NCI-H748 treated with DMSO at 0.1 percent for 48 hours (cell line): Measurements from ENCODE around the gene LZTR1.
A peak's percentile ranks its signal among the peaks of the same experiment; 100 is the strongest.
"Not testable (repeated sequence)": the region's sequence is repeated elsewhere in the genome, so short reads cannot be mapped to it uniquely, and the experiment has no call there.

ENCODE experiments used
- DNase-seq: peaks from one replicate; lab custom pipeline; 2025; lab: John Stamatoyannopoulos, UW

The LZTR1 gene

GRCh38 chr22:21033895-21034294 lies 51.8 kb downstream of the LZTR1 start:
- DNase-seq, result no peak

DNA sequence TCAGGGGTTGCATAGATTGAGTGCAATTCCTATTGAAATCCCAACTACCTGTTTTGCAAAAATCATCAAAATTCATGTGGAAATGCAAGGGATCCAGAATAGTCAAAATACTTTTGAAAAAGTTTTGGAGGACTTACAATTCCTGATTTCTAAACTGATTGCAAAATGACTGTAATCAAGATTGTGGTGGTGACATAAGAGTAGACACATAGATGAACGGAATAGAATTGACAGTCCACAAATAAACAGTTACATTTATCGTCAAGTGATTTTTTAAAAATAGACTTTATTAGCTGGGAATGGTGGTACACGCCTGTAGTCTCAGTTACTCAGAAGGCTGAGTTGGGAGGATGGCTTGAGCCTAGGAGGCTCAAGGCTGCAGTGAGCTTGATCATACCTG lies 52.9 kb downstream of the LZTR1 start:
- no peak for DNase-seq

- DNase-seq, result no peak
These were observed 56.3 kb downstream of the LZTR1 start for GRCh38 chr22:21038405-21038804.

GRCh38 chr22:21039158-21039557 lies 57.1 kb downstream of the LZTR1 start:
- DNase-seq, result not testable (repeated sequence)

DNA sequence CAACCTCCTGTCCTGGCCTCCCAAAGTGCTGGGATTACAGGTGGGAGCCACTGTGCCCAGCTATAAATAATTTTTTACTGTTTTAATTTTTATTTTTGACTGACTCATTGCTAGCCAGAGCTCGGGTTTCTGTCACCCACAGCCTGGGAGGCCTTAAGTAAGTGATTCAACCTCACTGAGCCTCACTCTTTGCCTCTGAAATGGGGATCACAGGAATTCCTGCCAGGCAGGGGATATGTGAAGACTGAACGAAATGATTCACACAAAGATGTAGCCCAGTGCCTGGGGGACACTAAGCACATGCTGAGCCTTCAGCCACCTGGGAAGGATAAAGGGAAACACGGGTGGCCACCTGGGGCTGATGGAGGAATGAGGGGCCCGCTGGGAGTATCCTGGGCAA lies 59.8 kb downstream of the LZTR1 start:
- DNase-seq, result no peak

- no peak for DNase-seq
These were observed 61.1 kb downstream of the LZTR1 start for GRCh38 chr22:21042978-21043859.

GRCh38 chr22:21043860-21044535 lies 61.9 kb downstream of the LZTR1 start:
- DNase-seq, result no peak

DNA sequence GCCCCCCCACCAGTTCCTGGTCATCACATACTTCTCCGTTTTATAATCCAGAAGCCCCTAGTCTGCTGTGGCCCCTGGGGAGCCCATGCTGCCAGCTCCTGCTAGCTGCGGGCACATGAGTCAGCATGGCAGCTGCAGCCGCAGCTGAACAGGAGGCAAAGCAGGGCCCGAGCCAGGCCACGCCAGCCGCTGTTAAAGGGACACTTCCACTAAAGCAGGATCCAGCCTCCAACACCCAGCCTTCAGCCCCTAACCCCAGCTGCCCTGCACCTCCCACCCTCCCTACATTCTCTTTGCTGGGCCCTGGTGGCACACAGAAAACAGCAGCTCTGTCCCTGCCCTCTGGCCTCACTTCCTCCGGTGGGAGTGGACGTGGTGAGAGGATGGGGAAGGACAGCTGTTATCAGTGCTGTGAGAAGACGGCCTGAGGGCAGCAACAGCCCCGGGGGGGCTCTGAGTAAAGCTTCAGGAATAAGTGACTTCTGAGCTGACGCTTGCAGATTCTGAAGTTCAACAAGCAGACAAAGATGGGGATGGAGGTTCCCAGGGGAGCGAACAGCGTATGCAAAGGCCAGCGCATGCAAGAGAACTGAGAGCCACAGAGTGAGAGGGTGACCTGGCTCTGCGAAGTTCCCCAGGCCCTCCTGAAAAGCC lies 63.0 kb downstream of the LZTR1 start:
- DNase-seq, result no peak

DNA sequence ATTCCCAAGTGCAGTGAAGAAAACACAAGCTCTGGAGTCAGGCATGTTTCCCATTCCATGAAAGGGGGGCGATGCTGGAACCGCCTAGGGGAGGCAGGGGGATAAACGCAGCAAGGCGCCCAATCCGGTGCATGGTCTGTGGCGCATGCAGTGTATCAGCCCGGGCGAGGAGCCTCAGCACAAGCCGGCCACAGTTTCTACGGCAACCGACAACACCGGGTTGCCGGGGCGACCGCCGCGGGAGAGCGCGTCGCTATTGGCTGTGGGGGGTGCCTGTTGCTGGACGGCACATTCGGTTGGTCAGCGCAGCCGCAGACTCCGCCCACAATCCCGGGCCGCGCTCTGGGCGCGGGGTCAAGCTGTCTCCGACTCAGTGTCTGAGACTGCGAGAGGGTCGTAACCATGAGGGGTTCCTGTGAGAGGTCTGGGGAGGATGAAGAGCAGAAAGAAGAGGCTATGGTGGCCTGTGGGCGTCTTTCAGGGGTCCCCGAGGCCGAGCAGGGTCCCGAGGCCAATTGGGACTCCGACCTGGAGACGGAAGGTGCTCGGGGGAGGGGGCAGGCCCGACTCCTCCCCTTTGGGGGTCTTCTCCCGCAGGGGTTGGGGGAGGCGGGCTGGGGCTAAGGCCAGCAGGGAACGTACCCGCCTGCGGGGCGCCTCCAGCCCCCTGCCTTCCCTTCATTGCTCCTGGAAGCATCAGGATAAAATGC lies 63.6 kb downstream of the LZTR1 start, which contains the start of gene LRRC74B:
Gene LRRC74B (plus strand): TSS at position 362 of the 710 bp plus-strand sequence. CDS start 41 bp downstream, at position 403.
- peak; percentile 71 for DNase-seq

DNA sequence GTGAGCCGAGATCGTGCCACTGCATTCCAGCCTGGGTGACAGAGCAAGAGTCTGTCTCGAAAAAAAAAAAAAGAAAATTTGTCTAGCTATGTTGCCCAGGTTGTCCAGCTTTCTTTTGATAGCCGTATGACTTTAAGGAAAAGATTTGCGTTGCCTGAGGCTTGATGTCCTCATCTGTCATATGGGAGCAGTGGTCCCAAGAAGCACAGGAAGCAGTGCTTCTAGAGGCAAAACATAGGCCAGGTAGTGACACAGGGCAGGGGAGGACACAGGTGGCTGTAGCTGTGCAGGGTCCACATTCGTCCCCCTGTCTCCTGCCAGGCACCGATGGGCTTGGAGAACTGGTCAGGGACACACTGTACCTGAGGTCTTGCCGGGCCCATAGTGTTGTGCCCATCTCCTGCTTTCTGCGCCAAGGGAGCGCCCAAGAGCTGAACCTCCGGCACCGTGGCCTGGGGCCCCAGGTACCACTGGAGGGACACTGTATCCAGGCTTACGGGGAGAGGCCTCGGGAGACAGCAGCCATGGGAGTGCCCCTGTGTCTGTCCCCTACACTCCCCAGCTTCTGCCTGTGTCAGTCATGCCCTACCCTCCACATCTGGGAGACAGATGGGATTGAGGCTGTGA lies 65.1 kb downstream of the LZTR1 start:
- DNase-seq, result no peak

DNA sequence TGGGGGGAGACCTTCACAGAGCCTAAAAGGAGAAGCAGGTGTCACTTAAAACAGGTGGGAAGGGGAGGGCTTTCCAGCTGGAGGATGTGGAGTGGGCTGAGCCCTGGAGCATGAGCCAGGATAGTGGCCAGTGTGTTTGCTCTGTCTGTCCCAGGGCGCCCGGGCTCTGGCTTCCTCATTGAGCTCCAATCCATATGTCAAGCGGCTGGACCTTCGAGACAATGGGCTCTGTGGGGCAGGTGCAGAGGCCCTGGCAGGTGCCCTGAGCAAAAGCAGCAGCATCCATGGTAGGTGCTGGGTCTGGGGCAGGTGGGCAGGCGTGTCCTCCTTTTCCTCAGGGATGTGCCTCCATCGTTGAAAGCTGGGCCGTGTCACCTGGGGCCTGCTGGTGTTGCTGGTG lies 65.6 kb downstream of the LZTR1 start:
- DNase-seq, result no peak

DNA sequence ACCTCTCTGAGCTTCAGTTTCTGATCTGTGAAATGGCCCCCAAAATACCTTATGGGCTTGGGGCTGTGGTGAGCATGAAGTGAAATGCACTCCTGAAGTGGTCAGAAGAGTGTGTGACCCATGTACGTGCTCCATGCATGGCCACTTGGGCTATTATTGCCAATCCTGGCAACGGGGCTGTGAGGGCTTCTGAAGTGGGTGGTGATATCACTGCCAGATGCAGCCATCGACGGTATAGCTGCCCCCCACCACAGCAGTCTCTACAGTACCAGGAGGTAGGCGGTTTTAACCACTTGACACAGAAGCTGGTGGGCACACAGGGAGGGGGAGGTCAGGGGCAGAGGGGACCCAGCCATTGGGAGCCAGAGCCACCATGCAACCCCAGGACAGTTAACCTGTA lies 66.4 kb downstream of the LZTR1 start:
- DNase-seq, result not testable (repeated sequence)
